Measurements from ENCODE around the gene BTBD10. TPM values are rescaled to one million over a fixed set of nuclear protein-coding genes. Genes with fewer than 3 reads are reported as not detected.

BTBD10 gene
- total RNA-seq, 1 experiment from 2014 or later: 23.3 TPM

DNA sequence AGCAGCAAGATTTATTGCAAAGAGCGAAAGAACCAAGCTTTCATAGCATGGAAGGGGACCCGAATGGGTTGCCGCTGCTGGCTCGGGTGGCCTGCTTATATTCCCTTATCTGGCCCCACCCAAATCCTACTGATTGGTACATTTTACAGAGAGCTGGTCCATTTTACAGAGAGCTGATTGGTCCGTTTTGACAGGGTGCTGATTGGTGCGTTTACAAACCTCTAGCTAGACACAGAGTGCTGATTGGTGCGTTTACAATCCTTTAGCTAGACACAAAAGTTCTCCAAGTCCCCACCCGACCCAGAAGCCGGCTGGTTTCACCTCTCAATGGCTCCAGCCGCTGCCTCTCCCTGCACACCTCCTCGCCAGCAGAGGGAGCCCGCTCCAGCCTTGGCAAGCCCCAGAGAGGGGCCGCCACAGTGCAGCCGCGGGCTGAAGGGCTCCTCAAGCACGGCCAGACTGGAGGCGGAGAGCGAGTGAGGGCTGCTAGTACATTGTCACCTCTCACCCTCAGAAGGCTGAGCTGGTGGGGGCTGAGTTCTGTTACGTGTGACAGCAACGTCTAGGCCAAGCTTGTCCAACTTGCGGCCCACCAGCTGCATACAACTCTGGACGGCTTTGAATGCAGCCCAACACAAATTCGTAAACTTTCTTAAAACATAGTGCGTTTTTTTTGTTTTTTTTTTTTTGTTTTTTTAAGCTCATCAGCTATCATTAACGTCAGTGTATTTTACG, 24.1 kb upstream of the BTBD10 start:
- Histone ChIP-seq H3K23me2 (ENCODE audit: insufficient read length, low read depth, low read length, poor library complexity, severe bottlenecking) (no peaks in the 10 kb centered on the region), H2BK15ac (ENCODE audit: low read depth, low read length) (no peak overlapping the region), H3K56ac (ENCODE audit: insufficient read length, low read depth, low read length) (no peak overlapping the region), H2BK12ac (ENCODE audit: insufficient read length, low read depth, low read length) (no peak overlapping the region), H3K27me3 (ENCODE audit: insufficient read depth, low read length) (no peaks in the 10 kb centered on the region), H4K5ac (ENCODE audit: insufficient read length, low read depth, low read length) (no peak overlapping the region), H2BK20ac (ENCODE audit: low read depth, low read length, poor library complexity, severe bottlenecking) (no peak overlapping the region), H3K23ac (ENCODE audit: insufficient read length, low read depth, low read length) (no peak overlapping the region), H2BK120ac (ENCODE audit: low read depth, low read length, poor library complexity, severe bottlenecking) (no peak overlapping the region), H3K9ac (ENCODE audit: extremely low read depth, insufficient read length, low read length) (no peak overlapping the region), H2AFZ (ENCODE audit: low read length) (peak overlapping the region; percentile 88), H4K8ac (replicated peaks; ENCODE audit: insufficient read length, low read depth, low read length) (no peak overlapping the region), H3K9me3 (ENCODE audit: control insufficient read depth, low read depth, low read length) (no peaks in the 10 kb centered on the region), H3K4me1 (ENCODE audit: insufficient read depth, low read length) (no peaks in the 10 kb centered on the region), H3T11ph (ENCODE audit: low read length) (no peak overlapping the region), H4K20me1 (ENCODE audit: control insufficient read depth, insufficient read depth, insufficient read length) (no peaks in the 10 kb centered on the region), H3K14ac (ENCODE audit: insufficient read depth, low read length) (no peak overlapping the region), H4K91ac (ENCODE audit: insufficient read length, low read depth, low read length) (no peak overlapping the region), H3K79me1 (ENCODE audit: insufficient read depth, low read depth, low read length, poor library complexity, severe bottlenecking) (no peaks in the 10 kb centered on the region), H3K27ac (ENCODE audit: insufficient read length, low read depth, low read length) (no peak overlapping the region), H2AK5ac (ENCODE audit: insufficient read length, low read length) (no peak overlapping the region), H3K18ac (ENCODE audit: insufficient read length, low read depth, low read length) (no peak overlapping the region), H2BK5ac (ENCODE audit: insufficient read length, low read length) (no peak overlapping the region), H3K4ac (ENCODE audit: low read depth, low read length) (no peak overlapping the region), H3K79me2 (ENCODE audit: insufficient read depth, low read length) (no peaks in the 10 kb centered on the region), H3K4me2 (ENCODE audit: insufficient read depth, insufficient read length, low read length) (peak overlapping the region; percentile 60)
- Mint-ChIP-seq H3K9me3 (peaks cover 10 to 26% of the 10 kb centered on the region in 2 experiments), H3K36me3 (ENCODE audit: insufficient read depth in 1 of 3, low read depth in 3 of 3) (peaks cover 0 to 5% (median 0%) of the 10 kb centered on the region in 3 experiments; a peak in 4 of 7 replicates), H3K4me1 (no peaks in the 10 kb centered on the region; a peak in 1 of 4 replicates), H3K27ac (no peak overlapping the region), H3K27me3 (ENCODE audit: low read depth) (peaks cover 4% of the 10 kb centered on the region), H3K4me3 (peak overlapping the region in 1 of 2 experiments; percentile 37; a peak in 2 of 5 replicates)
- DNase-seq: peak; percentile 93
- TF ChIP-seq, protein P1, sequence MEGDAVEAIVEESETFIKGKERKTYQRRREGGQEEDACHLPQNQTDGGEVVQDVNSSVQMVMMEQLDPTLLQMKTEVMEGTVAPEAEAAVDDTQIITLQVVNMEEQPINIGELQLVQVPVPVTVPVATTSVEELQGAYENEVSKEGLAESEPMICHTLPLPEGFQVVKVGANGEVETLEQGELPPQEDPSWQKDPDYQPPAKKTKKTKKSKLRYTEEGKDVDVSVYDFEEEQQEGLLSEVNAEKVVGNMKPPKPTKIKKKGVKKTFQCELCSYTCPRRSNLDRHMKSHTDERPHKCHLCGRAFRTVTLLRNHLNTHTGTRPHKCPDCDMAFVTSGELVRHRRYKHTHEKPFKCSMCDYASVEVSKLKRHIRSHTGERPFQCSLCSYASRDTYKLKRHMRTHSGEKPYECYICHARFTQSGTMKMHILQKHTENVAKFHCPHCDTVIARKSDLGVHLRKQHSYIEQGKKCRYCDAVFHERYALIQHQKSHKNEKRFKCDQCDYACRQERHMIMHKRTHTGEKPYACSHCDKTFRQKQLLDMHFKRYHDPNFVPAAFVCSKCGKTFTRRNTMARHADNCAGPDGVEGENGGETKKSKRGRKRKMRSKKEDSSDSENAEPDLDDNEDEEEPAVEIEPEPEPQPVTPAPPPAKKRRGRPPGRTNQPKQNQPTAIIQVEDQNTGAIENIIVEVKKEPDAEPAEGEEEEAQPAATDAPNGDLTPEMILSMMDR (conservative IDR thresholded peaks at IDR 0.05): peak; percentile 72
- no CpG with 5 or more reads among the region's 26 CpGs for WGBS (ENCODE audit: extremely low coverage, insufficient read length, low lambda C conversion rate)

All from H9 (cell line).